Measurements from ENCODE around the gene PITPNM2.

PITPNM2 gene

GRCh38 chr12:123143736-123144461 lies 7.0 kb downstream of the PITPNM2 start:
- no peak for DNase-seq (ENCODE audit: low read depth, low spot score)

GRCh38 chr12:123142921-123143735 lies 7.8 kb downstream of the PITPNM2 start:
- no peak for DNase-seq (ENCODE audit: low read depth, low spot score)

- no peak for DNase-seq (ENCODE audit: low read depth, low spot score)
Observed at GRCh38 chr12:123142518-123142840, 8.4 kb downstream of the PITPNM2 start.

- DNase-seq (ENCODE audit: low read depth, low spot score): peak; percentile 55
Observed at GRCh38 chr12:123141615-123142517, 9.0 kb downstream of the PITPNM2 start.

- DNase-seq (ENCODE audit: low read depth, low spot score): no peak
Observed at GRCh38 chr12:123140676-123141614, 9.9 kb downstream of the PITPNM2 start.

GRCh38 chr12:123139926-123140675 lies 10.8 kb downstream of the PITPNM2 start:
- DNase-seq (ENCODE audit: low read depth, low spot score): peak; percentile 67

GRCh38 chr12:123135688-123136087 lies 15.2 kb downstream of the PITPNM2 start:
- no peak for DNase-seq (ENCODE audit: low read depth, low spot score)

- DNase-seq (ENCODE audit: low read depth, low spot score): no peak
Observed at GRCh38 chr12:123134826-123135225, 16.1 kb downstream of the PITPNM2 start.

GRCh38 chr12:123134271-123134671 lies 16.6 kb downstream of the PITPNM2 start:
- peak; percentile 64 for DNase-seq (ENCODE audit: low read depth, low spot score)

- DNase-seq (ENCODE audit: low read depth, low spot score): no peak
Observed at GRCh38 chr12:123133701-123134100, 17.2 kb downstream of the PITPNM2 start.

- DNase-seq (ENCODE audit: low read depth, low spot score): no peak
Observed at GRCh38 chr12:123132951-123133619, 17.8 kb downstream of the PITPNM2 start.

GRCh38 chr12:123131879-123132402 lies 18.9 kb downstream of the PITPNM2 start:
- no peak for DNase-seq (ENCODE audit: low read depth, low spot score)

- DNase-seq (ENCODE audit: low read depth, low spot score): no peak
Observed at GRCh38 chr12:123131291-123131832, 19.5 kb downstream of the PITPNM2 start.

- DNase-seq (ENCODE audit: low read depth, low spot score): no peak
Observed at GRCh38 chr12:123129621-123130020, 21.3 kb downstream of the PITPNM2 start.

GRCh38 chr12:123127182-123127495 lies 23.8 kb downstream of the PITPNM2 start:
- no peak for DNase-seq (ENCODE audit: low read depth, low spot score)

GRCh38 chr12:123126294-123127181 lies 24.4 kb downstream of the PITPNM2 start:
- peak; percentile 74 for DNase-seq (ENCODE audit: low read depth, low spot score)

- no peak for DNase-seq (ENCODE audit: low read depth, low spot score)
Observed at GRCh38 chr12:123122626-123123025, 28.3 kb downstream of the PITPNM2 start.

GRCh38 chr12:123121670-123122069 lies 29.2 kb downstream of the PITPNM2 start:
- DNase-seq (ENCODE audit: low read depth, low spot score): no peak

All from ELF-1 (cell line).